NCI-H226 (cell line): ENCODE measurements around the gene PCP4L1.
A peak's percentile ranks its signal among the peaks of the same experiment; 100 is the strongest.
"Not testable (repeated sequence)": the region's sequence is repeated elsewhere in the genome, so short reads cannot be mapped to it uniquely, and the experiment has no call there.

ENCODE experiments used
- DNase-seq: peaks from one replicate; pipeline ENCODE4 v3.0.0-alpha.2; 2015

The PCP4L1 gene

GRCh38 chr1:161274874-161275273 lies 16.3 kb downstream of the PCP4L1 start:
- no peak for DNase-seq

- DNase-seq = no peak
Measured at GRCh38 chr1:161282991-161283390, 24.4 kb downstream of the PCP4L1 start.

GRCh38 chr1:161285113-161285512 lies 26.6 kb downstream of the PCP4L1 start:
- DNase-seq = no peak

GRCh38 chr1:161285521-161285920 lies 27.0 kb downstream of the PCP4L1 start:
- DNase-seq = no peak

- DNase-seq = no peak
Measured at GRCh38 chr1:161287482-161288054, 29.0 kb downstream of the PCP4L1 start.

- DNase-seq = no peak
Measured at GRCh38 chr1:161290779-161291178, 32.2 kb downstream of the PCP4L1 start.

- DNase-seq = no peak
Measured at GRCh38 chr1:161297415-161297814, 38.9 kb downstream of the PCP4L1 start.

- no peak for DNase-seq
Measured at GRCh38 chr1:161298116-161298515, 39.6 kb downstream of the PCP4L1 start.

GRCh38 chr1:161299347-161299746 lies 40.8 kb downstream of the PCP4L1 start:
- no peak for DNase-seq

- DNase-seq = no peak
Measured at GRCh38 chr1:161300478-161300877, 41.9 kb downstream of the PCP4L1 start.

- DNase-seq = no peak
Measured at GRCh38 chr1:161304927-161305866, 46.7 kb downstream of the PCP4L1 start.

GRCh38 chr1:161305867-161306519 lies 47.4 kb downstream of the PCP4L1 start:
- DNase-seq = no peak

- no peak for DNase-seq
Measured at GRCh38 chr1:161307230-161307768, 48.8 kb downstream of the PCP4L1 start.

- no peak for DNase-seq
Measured at GRCh38 chr1:161307892-161308638, 49.5 kb downstream of the PCP4L1 start.

GRCh38 chr1:161309868-161310267 lies 51.3 kb downstream of the PCP4L1 start, which contains the start of gene MPZ:
Gene MPZ, minus strand, starts transcription at chr1:161309968. Its CDS starts 63 bp downstream, at chr1:161309905.
- DNase-seq = no peak

GRCh38 chr1:161311595-161312181 lies 53.1 kb downstream of the PCP4L1 start:
- DNase-seq = no peak

- DNase-seq = no peak
Measured at GRCh38 chr1:161313554-161314200, 55.1 kb downstream of the PCP4L1 start.

- peak; percentile 75 for DNase-seq
Measured at GRCh38 chr1:161314201-161314981, 55.8 kb downstream of the PCP4L1 start, which contains the start of gene SDHC. Gene SDHC, plus strand, starts transcription at chr1:161314381. Its CDS starts 25 bp downstream, at chr1:161314406.

- not testable (repeated sequence) for DNase-seq
Measured at GRCh38 chr1:161315841-161316674, 57.5 kb downstream of the PCP4L1 start.

GRCh38 chr1:161324020-161324419 lies 65.5 kb downstream of the PCP4L1 start:
- no peak for DNase-seq
